Activated effector memory CD4-positive, alpha-beta T cell treated with anti-CD3 and anti-CD28 coated beads, Interleukin-2, amount 50 U/mL, for 16 hours (primary cell): ENCODE results near the gene FOSL1.
"Not testable (repeated sequence)": the region's sequence is repeated elsewhere in the genome, so short reads cannot be mapped to it uniquely, and the experiment has no call there.

ENCODE experiments used
- DNase-seq: peaks from one replicate; pipeline ENCODE4 v3.0.0-alpha.2; 2020

The FOSL1 gene

DNA sequence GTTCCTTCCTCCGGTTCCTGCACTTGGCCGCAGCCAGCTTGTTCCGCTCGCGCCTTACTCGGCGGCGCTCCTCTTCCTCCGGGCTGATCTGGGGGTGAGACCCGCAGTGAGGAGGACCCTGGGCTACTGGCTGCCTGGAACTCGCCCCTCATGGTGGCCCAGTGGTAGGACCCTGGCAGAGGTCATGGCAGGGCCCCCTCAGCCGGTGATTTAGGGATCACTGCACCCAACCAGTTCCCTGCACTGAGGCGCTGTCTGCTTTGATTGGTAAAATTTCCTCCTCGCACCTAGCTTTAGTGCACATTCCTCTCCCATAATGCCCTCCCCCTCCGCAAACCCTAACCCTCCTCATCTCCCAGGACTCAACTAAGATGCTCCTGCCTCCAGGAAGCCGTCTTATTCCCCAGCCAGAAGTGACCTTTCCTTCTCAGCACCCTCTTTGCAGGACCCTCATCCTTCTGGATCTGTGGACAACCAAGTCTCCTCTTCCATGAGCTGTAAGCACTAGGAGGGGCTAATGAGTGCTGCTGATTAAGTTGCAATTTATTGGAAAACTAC is 6.1 kb downstream of the FOSL1 start:
- peak; percentile 79 for DNase-seq

DNA sequence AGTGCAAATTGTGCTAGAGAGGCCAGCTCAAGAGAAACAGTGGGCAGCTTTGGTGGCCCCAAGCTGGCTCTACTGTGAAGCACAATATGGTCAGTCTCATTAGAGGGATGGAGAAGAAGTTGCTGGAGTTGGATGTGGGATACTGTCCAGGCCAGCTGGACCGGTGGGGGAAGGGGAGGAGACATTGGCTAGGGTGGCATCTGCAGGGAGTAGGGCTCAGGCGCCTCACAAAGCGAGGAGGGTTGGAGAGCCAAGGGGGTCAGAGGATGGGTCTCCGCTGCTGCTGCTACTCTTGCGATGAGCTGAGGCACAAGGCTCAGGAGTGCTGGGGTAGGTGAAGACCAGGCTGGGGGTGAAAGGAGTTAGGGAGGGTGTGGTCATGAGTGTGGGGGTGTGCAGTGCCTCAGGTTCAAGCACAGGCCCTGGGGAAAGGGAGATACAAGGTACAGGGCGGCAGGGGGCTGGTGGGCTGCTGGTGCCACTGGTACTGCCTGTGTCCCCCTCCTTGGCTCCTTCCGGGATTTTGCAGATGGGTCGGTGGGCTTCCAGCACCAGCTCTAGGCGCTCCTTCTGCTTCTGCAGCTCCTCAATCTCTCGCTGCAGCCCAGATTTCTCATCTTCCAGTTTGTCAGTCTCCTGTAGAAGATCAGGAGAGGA is 7.4 kb downstream of the FOSL1 start:
- DNase-seq: no peak

DNA sequence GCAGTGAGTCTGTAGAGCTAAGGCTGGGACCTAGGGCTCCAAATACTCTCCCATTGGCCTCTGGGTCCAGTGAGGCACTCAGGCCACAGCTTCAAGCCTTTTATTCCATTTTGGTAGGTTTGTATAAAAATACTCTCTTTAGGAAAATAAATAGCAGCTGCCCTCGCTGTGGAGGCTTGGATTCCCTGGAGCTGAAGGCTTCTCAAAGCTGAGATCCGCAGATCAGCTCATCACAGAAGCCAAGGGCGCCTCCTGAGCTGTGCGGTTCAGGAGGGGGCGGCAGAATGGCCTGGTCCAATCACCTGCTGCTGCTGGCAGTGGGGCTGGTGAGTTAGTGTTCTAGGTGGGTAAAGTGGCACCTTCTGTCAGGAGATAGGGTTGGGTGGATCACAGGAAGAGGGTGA is 8.0 kb downstream of the FOSL1 start:
- DNase-seq: not testable (repeated sequence)

DNA sequence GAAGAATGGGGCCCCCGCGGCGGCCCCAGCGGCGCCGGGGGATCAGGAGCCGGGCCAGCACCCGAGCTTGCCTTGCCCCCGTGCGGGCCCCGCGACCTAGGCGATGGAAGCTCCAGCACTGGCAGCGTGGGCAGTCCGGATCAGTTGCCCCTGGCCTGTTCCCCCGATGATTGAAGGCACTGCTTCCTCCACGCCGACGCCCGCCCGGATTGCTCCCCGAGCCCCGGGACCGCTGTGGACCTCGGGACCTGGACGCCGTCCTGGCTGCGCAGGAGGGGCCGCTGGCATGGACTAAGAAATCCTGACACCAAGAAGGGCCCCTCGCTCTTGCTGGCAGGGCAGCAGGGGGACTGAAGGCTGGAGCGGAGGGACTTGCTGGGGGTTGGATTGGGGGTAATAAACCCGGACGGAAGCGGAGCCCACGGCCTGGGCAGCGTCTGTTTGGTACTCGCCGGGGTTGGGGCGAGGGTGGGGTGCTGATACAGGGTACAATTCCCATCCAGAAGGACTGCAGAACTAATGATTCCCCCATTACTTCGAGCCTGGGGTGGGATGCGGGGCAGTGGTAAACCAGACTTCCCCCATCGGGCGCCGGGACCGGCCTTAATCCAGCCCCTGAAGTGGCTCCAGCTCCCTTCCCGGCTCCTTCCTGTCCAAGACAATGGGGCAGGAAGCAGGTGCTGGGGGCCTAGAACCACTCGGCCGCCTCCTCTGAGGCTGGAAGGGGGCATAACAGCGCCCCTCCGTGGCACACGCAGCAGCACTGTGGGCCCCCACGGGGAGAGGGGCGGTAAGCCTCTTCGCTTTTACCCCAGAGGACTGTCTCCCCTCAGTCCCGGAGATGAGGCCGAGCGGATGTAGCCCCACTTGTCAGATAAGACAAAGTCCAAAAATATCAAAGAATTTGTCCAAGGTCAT is 8.7 kb downstream of the FOSL1 start:
- DNase-seq: peak; percentile 74

DNA sequence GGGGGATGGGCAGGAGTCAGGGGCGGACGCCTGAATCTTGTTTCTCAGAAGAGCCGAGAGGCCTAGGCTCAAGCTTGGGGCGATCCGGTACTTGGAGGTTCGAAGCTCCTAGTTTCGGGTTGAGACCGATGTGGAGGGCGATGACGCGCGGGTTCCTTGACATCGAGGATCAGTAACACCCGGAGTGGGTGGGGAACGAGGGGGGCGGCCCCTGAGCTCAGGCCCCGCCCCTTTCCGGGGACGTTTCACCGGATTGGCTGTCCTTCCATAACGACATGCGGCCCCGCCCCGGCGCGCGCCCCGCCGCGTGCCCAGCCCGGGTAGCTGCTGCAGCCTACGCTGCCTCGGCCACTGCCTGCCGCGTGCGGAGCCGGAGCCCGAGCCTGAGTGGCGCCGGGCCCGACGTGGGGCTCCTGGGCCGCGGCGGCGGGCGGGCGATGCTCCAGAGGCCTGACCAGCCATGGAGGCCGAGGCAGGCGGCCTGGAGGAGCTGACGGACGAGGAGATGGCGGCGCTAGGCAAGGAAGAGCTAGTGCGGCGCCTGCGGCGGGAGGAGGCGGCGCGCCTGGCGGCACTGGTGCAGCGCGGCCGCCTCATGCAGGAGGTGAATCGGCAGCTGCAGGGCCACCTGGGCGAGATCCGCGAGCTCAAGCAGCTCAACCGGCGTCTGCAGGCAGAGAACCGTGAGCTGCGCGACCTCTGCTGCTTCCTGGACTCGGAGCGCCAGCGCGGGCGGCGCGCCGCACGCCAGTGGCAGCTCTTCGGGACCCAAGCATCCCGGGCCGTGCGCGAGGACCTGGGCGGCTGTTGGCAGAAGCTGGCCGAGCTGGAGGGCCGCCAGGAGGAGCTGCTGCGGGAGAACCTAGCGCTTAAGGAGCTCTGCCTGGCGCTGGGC is 9.6 kb downstream of the FOSL1 start, which contains the start of gene CCDC85B:
Gene CCDC85B, plus strand, starts transcription at position 350 of the 895 bp plus-strand sequence. Its CDS starts 111 bp downstream, at position 461.
- DNase-seq: peak; percentile 99

DNA sequence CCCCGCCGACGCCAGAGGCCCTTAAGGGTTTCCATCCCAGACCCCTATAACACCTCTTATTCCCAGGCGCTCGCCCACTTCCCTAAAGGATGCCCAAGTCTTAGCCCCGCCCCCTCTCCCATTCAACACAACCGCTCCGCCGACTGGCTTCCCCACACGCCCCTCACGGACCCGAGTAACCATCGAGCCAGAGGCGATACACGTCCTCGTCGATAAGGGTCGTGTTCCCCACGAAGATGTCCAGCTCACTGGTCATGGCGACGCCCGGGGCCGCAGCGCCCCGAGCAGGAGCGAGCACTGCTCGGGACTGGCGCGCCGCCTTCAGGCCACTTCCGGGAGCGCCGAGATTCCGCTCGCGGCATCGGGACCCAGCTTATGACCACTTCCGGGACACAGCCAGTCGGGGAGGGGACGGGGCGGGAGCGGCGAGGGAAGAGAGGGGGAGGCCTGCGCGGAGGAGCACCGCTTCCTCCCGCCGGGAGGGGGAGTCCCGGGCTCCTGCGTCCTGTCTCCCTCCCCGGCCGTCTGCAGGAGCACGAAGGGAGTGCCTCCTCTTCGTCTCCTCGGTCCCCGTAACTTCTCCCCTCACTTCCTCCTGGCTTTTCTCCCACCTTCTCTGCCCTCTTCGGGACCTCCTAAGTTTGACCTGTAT is 11.9 kb downstream of the FOSL1 start, which contains the start of gene FIBP:
Gene FIBP, minus strand, starts transcription at position 309 of the 652 bp plus-strand sequence. Its CDS starts 53 bp downstream, at position 256.
- peak; percentile 98 for DNase-seq

DNA sequence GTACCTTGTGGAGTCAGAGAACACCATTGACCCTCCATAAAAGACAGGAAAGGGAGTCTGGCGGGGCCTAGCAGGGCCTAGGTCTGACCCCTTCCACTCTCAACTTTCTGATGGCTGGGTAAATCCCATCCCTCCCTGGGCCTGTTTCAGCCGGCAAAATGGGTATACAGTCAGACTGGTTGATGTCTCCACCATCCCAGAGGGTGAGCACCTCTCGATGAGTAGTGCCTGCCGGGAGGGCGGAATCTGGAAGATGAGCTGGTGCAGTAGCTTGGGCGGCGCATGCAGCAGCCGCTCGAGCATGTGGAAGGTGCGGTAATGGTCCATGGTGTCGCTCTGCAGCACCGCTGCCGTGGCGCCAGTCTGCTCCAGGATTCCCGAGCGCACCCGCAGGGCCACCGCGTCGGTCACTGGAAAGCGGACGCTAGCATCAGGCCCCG is 12.4 kb downstream of the FOSL1 start:
- DNase-seq: no peak

DNA sequence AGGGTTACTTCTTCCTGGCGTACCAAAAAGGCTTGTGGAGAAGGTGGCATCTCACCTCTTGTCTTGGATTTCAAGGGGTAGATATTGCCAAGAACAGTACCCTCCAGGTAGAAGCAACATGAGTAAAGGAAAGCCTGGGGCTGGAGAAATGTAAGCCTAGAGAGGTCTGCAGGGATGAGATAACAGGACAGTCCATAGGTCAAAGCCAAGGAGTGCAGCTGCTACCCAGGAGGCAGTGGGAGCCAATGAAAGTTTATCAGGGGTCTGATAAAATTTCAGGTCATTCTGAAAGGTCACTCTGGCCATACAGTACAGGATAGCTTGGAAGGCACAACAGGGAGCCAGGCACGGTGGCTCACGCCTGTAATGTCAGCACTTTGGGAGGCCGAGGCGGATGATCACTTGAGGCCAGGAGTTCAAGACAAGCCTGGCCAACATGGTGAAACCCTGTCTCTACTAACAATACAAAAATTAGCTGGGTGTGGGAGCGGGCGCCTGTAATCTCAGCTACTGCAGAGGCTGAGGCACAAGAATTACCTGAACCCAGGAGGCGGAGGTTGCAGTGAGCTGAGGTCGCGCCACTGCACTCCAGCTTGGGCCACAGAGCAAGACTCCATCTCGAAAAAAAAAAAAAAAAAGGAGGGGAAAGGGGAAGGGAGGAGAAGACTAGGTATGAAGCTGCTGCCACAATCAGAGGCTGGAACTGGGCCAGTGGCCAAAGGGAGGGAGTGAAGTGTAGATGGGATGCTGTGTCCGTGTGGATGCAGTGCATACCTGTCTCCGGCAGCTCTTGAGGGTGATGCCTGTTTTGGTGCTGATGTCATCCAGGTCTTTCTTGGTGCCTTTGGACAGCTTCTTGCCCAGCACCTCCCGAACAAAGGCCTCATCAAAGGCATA is 13.1 kb downstream of the FOSL1 start:
- no peak for DNase-seq

DNA sequence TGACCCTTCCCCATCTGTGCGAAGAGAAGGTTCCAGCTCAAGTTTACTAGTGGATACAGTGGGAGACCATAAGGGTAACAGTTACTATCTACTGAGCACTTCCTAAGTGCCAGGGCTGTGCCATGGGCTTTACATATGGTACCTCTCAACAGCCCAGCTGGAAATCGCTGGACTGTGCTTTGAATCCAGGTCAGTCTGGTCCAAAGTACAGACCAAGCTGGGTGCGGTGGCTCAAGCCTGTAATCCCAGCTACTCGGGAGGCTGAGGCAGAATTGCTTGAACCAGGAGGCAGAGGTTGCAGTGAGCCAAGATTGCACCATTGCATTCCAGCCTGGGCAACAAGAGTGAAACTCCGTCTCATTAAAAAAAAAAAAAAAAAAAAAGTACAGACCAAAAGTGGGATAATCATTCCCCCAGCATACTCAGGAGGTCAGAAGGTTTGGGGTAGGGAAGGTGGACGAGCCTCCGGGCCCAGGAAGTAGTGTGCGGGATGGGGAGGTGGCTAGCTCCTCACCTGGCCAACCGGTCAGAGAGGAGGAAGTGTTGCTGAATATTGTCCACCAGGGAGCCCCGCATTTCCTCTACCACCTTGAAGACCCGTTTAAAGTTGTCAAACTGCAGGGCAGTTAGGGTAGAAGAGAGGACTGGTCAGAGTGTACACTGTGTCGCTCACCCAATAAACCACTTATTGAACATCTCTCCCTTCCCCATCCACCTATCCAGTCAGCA is 14.2 kb downstream of the FOSL1 start:
- no peak for DNase-seq

DNA sequence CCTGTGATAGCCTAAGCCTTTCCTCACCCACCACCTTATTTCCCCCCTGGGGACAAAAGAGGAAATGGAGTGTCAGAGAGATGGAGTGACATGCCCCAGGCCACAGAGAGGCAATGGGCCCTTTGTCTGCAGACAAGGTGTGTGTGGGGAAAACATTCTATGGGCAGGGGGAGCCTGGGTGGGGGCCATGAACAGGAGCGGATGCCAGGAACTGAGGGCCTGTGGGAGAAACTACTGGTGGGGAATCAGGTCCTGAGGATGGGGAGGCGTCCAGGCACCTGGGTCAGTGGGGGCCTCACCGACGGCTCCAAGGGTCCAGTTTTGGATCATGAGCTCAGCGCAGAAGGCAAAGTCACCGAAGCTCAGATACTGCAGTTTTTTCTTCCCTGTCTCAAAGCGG is 15.0 kb downstream of the FOSL1 start:
- no peak for DNase-seq

DNA sequence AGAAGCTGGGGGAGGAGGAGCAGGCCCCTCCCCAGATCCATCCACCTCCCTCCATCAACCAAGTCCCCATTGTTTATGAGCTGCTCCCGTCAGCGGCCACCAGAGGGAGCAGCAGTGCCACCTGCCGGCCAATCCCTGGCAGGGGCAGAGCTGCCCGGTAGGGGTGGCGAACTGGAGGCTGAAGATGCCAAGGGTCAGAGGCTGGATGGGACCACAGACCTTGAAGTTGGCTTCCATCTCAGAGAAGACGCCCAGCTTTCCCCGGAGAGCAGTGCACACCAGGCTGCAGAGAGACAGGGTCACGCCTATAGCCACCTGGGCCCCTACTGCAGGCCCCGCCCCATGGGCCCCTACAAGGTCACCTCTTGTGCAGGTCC is 15.5 kb downstream of the FOSL1 start:
- DNase-seq: peak; percentile 94

DNA sequence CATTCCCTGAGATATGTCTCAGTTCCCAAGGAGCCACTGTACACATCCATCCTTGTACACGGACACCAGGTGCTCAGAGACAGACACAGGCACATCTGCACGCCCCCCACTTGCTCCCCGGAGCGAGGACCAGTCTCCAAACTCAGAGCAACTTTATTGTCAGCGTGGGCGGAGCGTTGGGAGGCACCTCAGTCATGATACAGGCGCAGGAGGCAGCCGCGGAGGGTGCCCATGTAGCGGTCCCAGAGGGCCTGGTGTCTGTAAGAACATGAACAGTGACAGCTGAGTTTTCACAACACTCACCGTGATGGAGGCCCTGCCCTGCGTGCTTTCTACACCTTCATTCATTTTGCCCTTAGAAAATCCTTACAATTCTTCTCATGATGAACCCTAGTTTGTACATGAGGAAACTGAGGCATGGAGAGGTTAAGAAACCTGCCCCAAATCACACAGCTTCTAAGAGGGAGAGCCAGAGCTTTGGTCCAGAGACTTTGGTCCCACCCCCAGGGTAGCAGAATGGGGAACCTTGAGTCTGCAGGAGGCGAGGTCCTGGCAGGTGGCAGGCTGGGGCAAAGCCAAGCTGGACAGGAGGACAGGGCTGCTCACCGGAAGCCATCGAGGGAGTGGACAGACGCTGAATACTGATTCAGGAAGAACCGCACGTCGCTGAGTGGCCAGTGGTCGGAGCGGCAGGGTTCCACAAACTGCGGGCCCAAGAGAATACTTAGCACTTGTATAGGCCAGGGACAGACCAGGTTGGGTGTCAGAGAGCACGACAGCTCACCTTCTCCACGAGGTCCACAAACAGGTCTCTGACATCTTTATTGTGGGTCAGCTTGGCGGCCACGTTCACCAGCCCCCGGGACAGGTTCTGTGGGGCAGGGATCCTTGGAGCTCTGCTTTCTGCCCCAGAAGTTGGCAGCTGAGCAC is 16.1 kb downstream of the FOSL1 start:
- no peak for DNase-seq

DNA sequence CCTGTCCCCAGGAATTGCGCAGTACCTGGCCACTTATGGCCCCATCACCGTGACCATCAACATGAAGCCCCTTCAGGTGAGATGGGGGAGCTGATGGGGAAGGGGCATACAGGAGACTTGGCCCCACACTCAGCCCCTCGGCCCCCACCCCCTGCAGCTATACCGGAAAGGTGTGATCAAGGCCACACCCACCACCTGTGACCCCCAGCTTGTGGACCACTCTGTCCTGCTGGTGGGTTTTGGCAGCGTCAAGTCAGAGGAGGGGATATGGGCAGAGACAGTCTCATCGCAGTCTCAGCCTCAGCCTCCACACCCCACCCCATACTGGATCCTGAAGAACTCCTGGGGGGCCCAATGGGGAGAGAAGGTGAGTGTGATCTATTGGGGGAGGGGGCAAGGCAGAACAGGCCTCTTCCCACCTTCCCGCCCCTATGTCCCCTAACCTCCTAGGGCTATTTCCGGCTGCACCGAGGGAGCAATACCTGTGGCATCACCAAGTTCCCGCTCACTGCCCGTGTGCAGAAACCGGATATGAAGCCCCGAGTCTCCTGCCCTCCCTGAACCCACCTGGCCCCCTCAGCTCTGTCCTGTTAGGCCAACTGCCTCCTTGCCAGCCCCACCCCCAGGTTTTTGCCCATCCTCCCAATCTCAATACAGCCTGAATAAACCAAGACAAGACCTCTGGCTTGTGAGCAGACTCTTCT is 17.0 kb downstream of the FOSL1 start:
- DNase-seq: no peak

DNA sequence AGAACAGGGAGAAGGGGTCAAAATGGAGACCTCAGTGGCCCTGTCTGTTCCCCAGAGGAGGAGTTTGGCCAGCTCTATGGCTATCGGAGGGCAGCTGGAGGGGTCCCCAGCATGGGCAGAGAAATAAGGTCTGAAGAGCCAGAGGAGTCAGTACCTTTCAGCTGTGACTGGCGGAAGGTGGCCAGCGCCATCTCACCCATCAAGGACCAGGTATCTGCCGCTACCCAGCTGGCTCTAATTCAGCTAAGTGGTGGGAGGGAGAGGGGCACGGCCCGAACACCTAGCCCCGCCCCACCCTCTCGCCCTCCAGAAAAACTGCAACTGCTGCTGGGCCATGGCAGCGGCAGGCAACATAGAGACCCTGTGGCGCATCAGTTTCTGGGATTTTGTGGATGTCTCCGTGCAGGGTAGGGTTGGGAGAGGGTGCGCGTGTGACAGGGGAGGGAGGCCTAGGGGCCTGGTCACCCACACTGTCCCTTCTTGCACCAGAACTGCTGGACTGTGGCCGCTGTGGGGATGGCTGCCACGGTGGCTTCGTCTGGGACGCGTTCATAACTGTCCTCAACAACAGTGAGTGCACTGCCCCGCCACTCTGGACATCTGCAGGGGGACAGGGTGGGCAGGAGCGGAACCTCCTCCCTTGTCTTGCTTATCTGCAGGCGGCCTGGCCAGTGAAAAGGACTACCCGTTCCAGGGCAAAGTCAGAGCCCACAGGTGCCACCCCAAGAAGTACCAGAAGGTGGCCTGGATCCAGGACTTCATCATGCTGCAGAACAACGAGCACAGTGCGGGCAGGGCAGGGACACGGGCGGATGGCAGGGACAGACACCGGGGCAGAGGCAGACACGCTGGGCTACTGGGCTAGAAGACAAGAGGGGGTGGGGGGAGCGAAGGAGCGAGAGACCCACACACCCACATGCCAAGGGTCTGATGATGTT is 17.8 kb downstream of the FOSL1 start:
- no peak for DNase-seq

DNA sequence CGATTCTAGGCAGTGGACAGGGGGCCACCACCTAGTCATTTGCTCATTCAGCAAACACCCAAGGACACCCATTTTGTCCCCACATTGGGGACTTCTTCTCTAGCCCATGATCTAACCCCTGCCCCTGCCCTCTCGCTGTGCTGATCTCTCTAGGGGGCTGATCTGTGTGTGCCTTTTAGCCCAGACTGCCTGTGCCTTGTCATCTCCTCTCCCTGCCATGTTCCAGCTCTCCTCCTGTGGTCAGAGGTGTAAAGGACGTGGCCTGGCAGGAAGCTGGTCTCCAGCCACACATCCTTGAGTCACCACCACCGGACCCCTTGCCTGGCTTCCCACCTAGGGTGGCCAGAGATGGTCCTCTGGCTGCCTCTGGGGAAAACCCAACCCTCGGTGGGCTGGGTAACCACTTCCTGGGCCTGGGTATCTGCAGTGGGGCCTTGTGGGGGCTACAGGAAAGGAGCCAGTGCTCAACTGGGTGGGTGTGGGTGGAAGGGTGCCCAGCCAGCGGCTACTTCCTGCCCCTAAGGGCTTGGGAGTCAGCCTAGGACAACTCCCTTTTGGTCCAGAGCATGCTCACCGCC is 19.3 kb downstream of the FOSL1 start:
- no peak for DNase-seq

DNA sequence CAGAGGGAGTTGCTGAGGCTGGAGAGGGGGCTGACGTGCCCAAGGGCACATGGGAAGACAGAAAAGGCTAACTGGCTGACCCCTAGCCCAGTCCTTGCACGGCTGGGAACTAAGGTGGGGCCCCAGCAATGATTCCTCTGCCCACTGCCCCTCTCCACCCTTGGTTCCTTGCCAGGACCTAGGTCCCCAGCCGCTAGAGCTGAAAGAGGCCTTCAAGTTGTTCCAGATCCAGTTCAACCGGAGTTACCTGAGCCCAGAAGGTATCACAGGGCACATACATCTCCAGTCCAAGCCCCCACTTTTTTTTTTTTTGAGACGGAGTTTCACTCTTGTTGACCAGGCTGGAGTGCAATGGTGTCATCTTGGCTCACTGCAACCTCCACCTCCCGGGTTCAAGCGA is 20.2 kb downstream of the FOSL1 start:
- no peak for DNase-seq

DNA sequence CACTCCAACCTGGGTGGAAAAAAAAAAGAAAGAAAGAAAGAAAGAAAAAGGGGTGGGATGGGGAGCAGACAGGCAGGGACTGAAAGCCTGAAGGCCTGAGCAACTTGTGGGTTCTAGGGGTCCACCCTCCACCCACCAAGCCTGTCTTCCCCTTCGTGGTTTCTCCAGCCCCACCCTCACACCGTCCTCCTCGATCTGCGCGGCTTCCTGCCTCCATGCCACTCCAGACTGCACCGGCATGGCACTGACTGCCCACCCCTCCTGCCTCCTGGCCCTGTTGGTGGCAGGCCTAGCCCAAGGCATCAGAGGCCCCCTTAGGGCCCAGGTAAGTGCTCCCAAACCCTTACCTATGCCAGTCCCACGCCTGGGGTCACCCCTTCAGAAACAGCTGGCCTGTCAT is 20.6 kb downstream of the FOSL1 start, which contains the start of gene CTSW:
Gene CTSW, plus strand, starts transcription at position 221 of the 400 bp plus-strand sequence. Its CDS starts 18 bp downstream, at position 239.
- DNase-seq: peak; percentile 77
